Measurements from ENCODE around the gene SCN10A. TPM values are rescaled to one million over a fixed set of nuclear protein-coding genes. Genes with fewer than 3 reads are reported as not detected.

Gene SCN10A
- total and polyA plus RNA-seq, 9 of the 15 experiments (the other 6 are each of a cell fraction or from before 2014, with no cell fraction given), result not detected

GRCh38 chr3:38843898-38844297, 27.9 kb upstream of the SCN10A start:
- Histone ChIP-seq H3K79me2 (ENCODE audit: control insufficient read depth, insufficient read depth, low read length) (no peaks in the 10 kb centered on the region), H4K20me1 (replicated peaks; ENCODE audit: control insufficient read depth, insufficient read depth, low read length) (no peaks in the 10 kb centered on the region), H3K27ac (ENCODE audit: extremely low read depth, low read depth, low read length) (no peak overlapping the region), H3K9ac (ENCODE audit: insufficient read depth in 1 of 2, low read depth in 2 of 2, low read length in 2 of 2) (no peak overlapping the region), H3K9me1 (ENCODE audit: control insufficient read depth, insufficient read depth, low read length) (no peaks in the 10 kb centered on the region), H3K9me3 (replicated peaks; ENCODE audit: control insufficient read depth, insufficient read depth, low read depth, low read length) (no peaks in the 10 kb centered on the region), H2AFZ (ENCODE audit: low read depth, low read length) (no peak overlapping the region), H3K36me3 (ENCODE audit: control insufficient read depth, insufficient read depth, low read length) (no peaks in the 10 kb centered on the region), H3K4me2 (ENCODE audit: insufficient read depth, low read length) (no peak overlapping the region), H3K4me3 (no peak overlapping the region), H3K4me1 (replicated peaks in 1 of 2; ENCODE audit: control insufficient read depth in 2 of 2, insufficient read depth in 2 of 2, low read length in 2 of 2) (no peaks in the 10 kb centered on the region), H3K27me3 (ENCODE audit: control insufficient read depth in 2 of 2, insufficient read depth in 2 of 2, low read length in 2 of 2) (peaks cover 0 to 4% of the 10 kb centered on the region in 2 experiments; a peak in 2 of 5 replicates)
- intact Hi-C loops (cut with micrococcal nuclease), result loop anchor here (2.0 to 10.0 kb wide), 6 partner anchors 105 to 349 kb away; partner anchors contain the start of gene EXOG
- FAIRE-seq (peak; percentile 90), ATAC-seq (peak; percentile 95), DNase-seq (ENCODE audit: extremely low read depth in 1 of 4, low spot score in 3 of 4) (peak in 2 of 4 experiments; percentile 27 to 57)
- BruUV-seq (replicated peaks), result no TSS peak
- ChIA-PET POLR2A (interaction anchor here (0.6 to 0.8 kb wide), 2 partner anchors 15 to 728 kb away, joined by 3 to 4 read pairs; no protein-coding TSS in a partner anchor), CTCF (ENCODE audit: low intra/inter-chr PET ratio) (interaction anchor here (0.6 to 1.4 kb wide), 5 partner anchors 105 to 573 kb away, joined by 3 to 5 read pairs (median 4); partner anchors contain the start of gene EXOG)
- in situ Hi-C loops (cut with MboI), result loop anchor here (5.0 kb wide), 1 partner anchor 197 kb away; the partner anchor contains the start of gene SCN5A
- WGBS (ENCODE audit: insufficient coverage, low coverage, missing lambda C conversion rate), result 0% methylated on average over 2 of the region's 2 CpGs
- TF ChIP-seq ZNF263 (CRISPR knock-in tag; IDR thresholded peaks at IDR 0.05; ENCODE audit: borderline replicate concordance) (no peak), DIDO1 (tag; IDR thresholded peaks at IDR 0.05; ENCODE audit: low read depth) (no peak), DEAF1 (CRISPR knock-in tag; IDR thresholded peaks at IDR 0.05) (peak; percentile 78), MTA3 (IDR thresholded peaks at IDR 0.05; ENCODE audit: borderline replicate concordance) (no peak), REST (IDR thresholded peaks at IDR 0.05; ENCODE audit: borderline replicate concordance) (peak; percentile 62; the same call in 1 of the 2 replicates), REST (CRISPR knock-in tag; IDR thresholded peaks at IDR 0.05; ENCODE audit: low read depth) (no peak), CTCF (IDR thresholded peaks at IDR 0.05 in 2 of 3, conservative IDR thresholded peaks at IDR 0.05 in 1 of 3; ENCODE audit: insufficient read depth in 2 of 3, low read depth in 1 of 3, low read length in 3 of 3) (peak; percentile 47 to 76 (median 63); a peak in 4 of 6 replicates)
